K562 (cell line): Measurements from ENCODE around the gene CALML3. TPM values are rescaled to one million over a fixed set of nuclear protein-coding genes. Genes with fewer than 3 reads are reported as not detected.

Source experiments
- ATAC-seq: fragments of 200-7000 bp; cut with Tn5 transposase; 3 replicates; pipeline ENCODE4 v1.9.1; 2020; ENCODE audit warnings: moderate library complexity
- BruUV-seq: library from RNA; stranded (reverse); fragments of 400-500 nt; replicated peaks from 2 replicates; lab custom pipeline; 2021; lab: Mats Ljungman, UMichigan
- CTCF ChIA-PET: fragments of 300-600 bp; formaldehyde crosslinking; extraction: SDS; loops from one replicate; lab custom pipeline; 2021; ENCODE audit warnings: low intra/inter-chr PET ratio; lab: Yijun Ruan, JAX
- POLR2A ChIA-PET: fragments of 300-600, 350-650 bp; sonication (Branson Sonifier 250); formaldehyde crosslinking; extraction: SDS; loops from one replicate; lab custom pipeline; 2021; ENCODE audit warnings: antibody characterized with exemption, inconsistent platforms; lab: Yijun Ruan, JAX
- DNase-seq, 4 experiments: peaks; one replicate each; pipeline versions ENCODE4 v3.0.0 to v3.0.0-alpha.2; 2011 to 2018; ENCODE audit warnings: low spot score in 3 of 4, mixed read lengths in 3 of 4; ENCODE audit errors: extremely low read depth in 1 of 4
- FAIRE-seq: peaks from 2 replicates; lab custom pipeline; 2011; peaks lifted over from hg19 to GRCh38; lab: Jason Lieb, UNC
- H2AFZ ChIP-seq: 2 replicates; pipeline ENCODE4 v1.6.0; 2011; ENCODE audit warnings: low read depth, low read length, control low read depth, inconsistent platforms
- H3K27ac ChIP-seq: fragments of 200-600 bp; 3 replicates; pipeline ENCODE4 v1.8.0; 2011; ENCODE audit warnings: low read depth, mild to moderate bottlenecking, control low read depth, inconsistent platforms, low read length, moderate library complexity, mixed read lengths; ENCODE audit errors: extremely low read depth
- H3K27me3 ChIP-seq, 2 experiments: fragments of 300-600 bp in 1 of 2; 2 replicates in 1 of 2; 3 replicates in 1 of 2; pipeline versions ENCODE4 v1.6.0 to v1.8.0; 2011; ENCODE audit warnings: inconsistent platforms in 2 of 2, low read length in 2 of 2, mild to moderate bottlenecking in 1 of 2, mixed read lengths in 1 of 2, moderate library complexity in 1 of 2; ENCODE audit not compliant: control insufficient read depth in 2 of 2, insufficient read depth in 2 of 2
- H3K36me3 ChIP-seq: fragments of 300-600 bp; 3 replicates; pipeline ENCODE4 v1.8.0; 2011; ENCODE audit warnings: mild to moderate bottlenecking, low read length, inconsistent platforms; ENCODE audit not compliant: control insufficient read depth, insufficient read depth
- H3K4me1 ChIP-seq, 2 experiments: fragments of 200-600 bp in 1 of 2; replicated peaks in 1 of 2; 2 replicates in 1 of 2; 3 replicates in 1 of 2; pipeline versions ENCODE4 v1.5.1 to v1.8.0; 2011; ENCODE audit warnings: inconsistent platforms in 2 of 2, low read length in 2 of 2, mild to moderate bottlenecking in 1 of 2, mixed read lengths in 1 of 2, moderate library complexity in 1 of 2; ENCODE audit not compliant: control insufficient read depth in 2 of 2, insufficient read depth in 2 of 2
- H3K4me2 ChIP-seq: 2 replicates; pipeline ENCODE4 v1.6.1; 2011; ENCODE audit warnings: low read length, control low read depth, inconsistent platforms, mixed read lengths; ENCODE audit not compliant: insufficient read depth
- H3K4me3 ChIP-seq: fragments of 200-600 bp; sonication (generic), shearing (Covaris generic); 2 replicates; pipeline ENCODE4 v1.5.1; 2016; ENCODE audit warnings: control low read depth, inconsistent platforms
- H3K79me2 ChIP-seq: fragments of 200-600 bp; 3 replicates; pipeline ENCODE4 v1.8.0; 2011; ENCODE audit warnings: low read length, inconsistent platforms; ENCODE audit not compliant: control insufficient read depth, insufficient read depth
- H3K9ac ChIP-seq, 2 experiments: 2 replicates each; pipeline versions ENCODE4 v1.6.0 to v1.6.1; 2011; ENCODE audit warnings: low read depth in 2 of 2, low read length in 2 of 2, control low read depth in 1 of 2, inconsistent platforms in 1 of 2, mild to moderate bottlenecking in 1 of 2, mixed read lengths in 1 of 2; ENCODE audit not compliant: insufficient read depth in 1 of 2
- H3K9me1 ChIP-seq: one replicate; pipeline ENCODE4 v1.6.0; 2011; ENCODE audit warnings: inconsistent platforms, mild to moderate bottlenecking, low read length, moderate library complexity; ENCODE audit not compliant: control insufficient read depth, insufficient read depth
- H3K9me3 ChIP-seq: replicated peaks from 2 replicates; pipeline ENCODE4 v1.5.1; 2011; ENCODE audit warnings: low read depth, low read length, inconsistent platforms; ENCODE audit not compliant: control insufficient read depth, insufficient read depth
- H4K20me1 ChIP-seq: replicated peaks from 2 replicates; pipeline ENCODE4 v1.6.1; 2011; ENCODE audit warnings: low read length, inconsistent platforms, mixed read lengths; ENCODE audit not compliant: control insufficient read depth, insufficient read depth
- CCNT2 ChIP-seq: IDR thresholded peaks from 2 replicates; pipeline ENCODE4 v1.6.1; 2011; ENCODE audit warnings: borderline replicate concordance, low read depth, mild to moderate bottlenecking, moderate library complexity, mixed read lengths, low read length; ENCODE audit not compliant: insufficient read length; ENCODE audit errors: extremely low read depth
- FOSL1 ChIP-seq: fragments of 200-800 bp; sonication (Bioruptor generic); conservative IDR thresholded peaks from 2 replicates; pipeline ENCODE4 v1.6.1; 2016; ENCODE audit warnings: missing genetic modification characterization, missing compliant biosample characterization
- FOXM1 ChIP-seq, 2 experiments: fragments of 450-650 bp in 1 of 2; sonication (generic) in 1 of 2; formaldehyde crosslinking in 1 of 2; IDR thresholded peaks; 2 replicates each; pipeline versions ENCODE4 v1.6.1 to v1.9.0; 2017 to 2022; ENCODE audit warnings: low read depth in 2 of 2, mild to moderate bottlenecking in 2 of 2, missing genetic modification reagents in 1 of 2, moderate library complexity in 1 of 2
- LEF1 ChIP-seq: fragments of 450-650 bp; IDR thresholded peaks from 2 replicates; pipeline ENCODE4 v1.6.1; 2016; ENCODE audit warnings: mild to moderate bottlenecking
- PURB ChIP-seq: sonication (generic); formaldehyde crosslinking; IDR thresholded peaks from 2 replicates; pipeline ENCODE4 v1.9.0; 2021; ENCODE audit warnings: low read depth, mild to moderate bottlenecking, missing genetic modification reagents
- RB1 ChIP-seq: fragments of 450-650 bp; IDR thresholded peaks from 2 replicates; pipeline ENCODE4 v1.6.1; 2017; ENCODE audit warnings: low read depth, mild to moderate bottlenecking
- SMARCE1 ChIP-seq: fragments of 450-650 bp; IDR thresholded peaks from 2 replicates; pipeline ENCODE4 v1.7.1; 2016; ENCODE audit warnings: mild to moderate bottlenecking
- SOX6 ChIP-seq: fragments of 450-650 bp; IDR thresholded peaks from 2 replicates; pipeline ENCODE4 v1.6.1; 2014; ENCODE audit warnings: mild to moderate bottlenecking
- SUPT5H ChIP-seq: fragments of 450-650 bp; IDR thresholded peaks from 2 replicates; pipeline ENCODE4 v1.6.1; 2016
- TAL1 ChIP-seq: fragments of 450-650 bp; IDR thresholded peaks from 2 replicates; pipeline ENCODE4 v1.6.1; 2016; ENCODE audit warnings: mild to moderate bottlenecking
- WGBS: fragments of 100-300 bp; shearing (Covaris generic); methylation state at CpG from one replicate; pipeline ENCODE4 v1.1.6; 2016; ENCODE audit warnings: low coverage, mixed read lengths; ENCODE audit not compliant: insufficient coverage; ENCODE audit errors: missing lambda C conversion rate; 5-methylcytosine and 5-hydroxymethylcytosine counted together
- in situ Hi-C: fragments of 300-500 bp; cut with MboI; formaldehyde crosslinking; loops from 4 replicates; pipeline ENCODE4 v1.15.0; 2018; ENCODE audit warnings: inconsistent platforms, mixed read lengths
- intact Hi-C: fragments of 100-400 bp; cut with micrococcal nuclease; formaldehyde crosslinking; loops from 2 replicates; pipeline ENCODE4 v1.14.2; 2022
- polyA plus RNA-seq, 8 experiments: library from polyadenylated mRNA; depleted of rRNA in 4 of 8; stranded (reverse) in 5 of 8; unstranded in 3 of 8; fragments of >200 nt; fragmentation: Nextera tagmentation in 2 of 8; fragmentation: Illumina TruSeq in 1 of 8; extraction: Ambion mirVana in 2 of 8; extraction: Trizol in 1 of 8; gene quantifications; 2 replicates each; pipeline versions ENCODE4 v1.2.1 to v1.2.3, GENCODE V29; 2011 to 2014; ENCODE audit warnings: inconsistent platforms in 1 of 8, missing spikeins in 1 of 8
- total RNA-seq, 7 experiments: library from RNA; depleted of rRNA in 6 of 7; stranded (reverse); fragments of >200 nt in 6 of 7; fragmentation: Illumina TruSeq in 2 of 7; extraction: Trizol in 2 of 7; gene quantifications; 2 replicates each; pipeline versions ENCODE4 v1.2.1 to v1.2.3, GENCODE V29; 2011 to 2021; ENCODE audit warnings: low replicate concordance in 1 of 7
- TF ChIP-seq, protein P1 (sequence below): IDR thresholded peaks from 3 replicates; pipeline ENCODE4 v1.6.1; 2011; ENCODE audit warnings: borderline replicate concordance, mild to moderate bottlenecking, moderate library complexity; ENCODE audit not compliant: insufficient read length; ENCODE audit errors: extremely low read depth

Gene CALML3
- total and polyA plus RNA-seq, 9 of the 15 experiments (the other 6 are each of a cell fraction or from before 2014, with no cell fraction given): not detected

DNA sequence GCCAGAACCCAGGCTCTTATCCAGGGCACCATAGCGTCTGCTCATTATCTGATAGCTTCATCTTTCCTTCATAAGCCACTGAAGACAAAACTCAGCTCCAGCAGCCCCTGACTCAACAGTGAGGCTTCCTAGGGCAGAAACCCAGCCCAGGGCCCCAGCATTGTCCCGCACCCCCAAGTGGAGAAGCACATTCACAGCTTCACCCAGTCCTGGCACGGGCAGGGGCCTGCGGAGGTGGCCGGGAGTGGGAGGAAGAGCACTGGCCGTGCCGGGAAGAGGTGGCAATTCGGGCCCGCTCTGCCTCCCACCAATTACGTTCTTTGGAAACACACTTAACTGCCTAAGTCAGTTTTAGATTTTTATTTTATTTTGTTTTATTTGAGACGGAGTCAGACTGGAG lies 15.1 kb upstream of the CALML3 start:
- intact Hi-C loops (no loop called here), in situ Hi-C loops (no loop called here)
- Histone ChIP-seq H2AFZ (no peak overlapping the region), H3K9ac (peak overlapping the region in 1 of 2 experiments; percentile 68; a peak in 1 of 4 replicates), H3K4me3 (no peak overlapping the region), H3K4me1 (peaks cover 22 to 40% of the 10 kb centered on the region in 2 experiments), H3K9me3 (no peaks in the 10 kb centered on the region), H3K4me2 (no peak overlapping the region), H3K36me3 (no peaks in the 10 kb centered on the region), H3K79me2 (no peaks in the 10 kb centered on the region), H3K27ac (no peak overlapping the region), H3K9me1 (no peaks in the 10 kb centered on the region), H4K20me1 (no peaks in the 10 kb centered on the region; the same call in 1 of the 2 replicates), H3K27me3 (peaks cover 0 to under 1% of the 10 kb centered on the region in 2 experiments; a peak in 1 of 5 replicates)
- TF ChIP-seq CCNT2 (no peak), SUPT5H (no peak), FOXM1 (IDR thresholded peaks at IDR 0.05; ENCODE audit: low read depth) (no peak), FOXM1 (CRISPR knock-in tag; IDR thresholded peaks at IDR 0.05; ENCODE audit: low read depth) (no peak)
- 76% methylated on average over 10 of the region's 11 CpGs for WGBS
- ChIA-PET CTCF (no interaction called here), POLR2A (interaction anchor here (1.2 kb wide), 1 partner anchor 48 kb away, joined by 3 read pairs; no protein-coding TSS in a partner anchor)
- ATAC-seq (no peak), FAIRE-seq (no peak), DNase-seq (no peak)
- no TSS peak for BruUV-seq

DNA sequence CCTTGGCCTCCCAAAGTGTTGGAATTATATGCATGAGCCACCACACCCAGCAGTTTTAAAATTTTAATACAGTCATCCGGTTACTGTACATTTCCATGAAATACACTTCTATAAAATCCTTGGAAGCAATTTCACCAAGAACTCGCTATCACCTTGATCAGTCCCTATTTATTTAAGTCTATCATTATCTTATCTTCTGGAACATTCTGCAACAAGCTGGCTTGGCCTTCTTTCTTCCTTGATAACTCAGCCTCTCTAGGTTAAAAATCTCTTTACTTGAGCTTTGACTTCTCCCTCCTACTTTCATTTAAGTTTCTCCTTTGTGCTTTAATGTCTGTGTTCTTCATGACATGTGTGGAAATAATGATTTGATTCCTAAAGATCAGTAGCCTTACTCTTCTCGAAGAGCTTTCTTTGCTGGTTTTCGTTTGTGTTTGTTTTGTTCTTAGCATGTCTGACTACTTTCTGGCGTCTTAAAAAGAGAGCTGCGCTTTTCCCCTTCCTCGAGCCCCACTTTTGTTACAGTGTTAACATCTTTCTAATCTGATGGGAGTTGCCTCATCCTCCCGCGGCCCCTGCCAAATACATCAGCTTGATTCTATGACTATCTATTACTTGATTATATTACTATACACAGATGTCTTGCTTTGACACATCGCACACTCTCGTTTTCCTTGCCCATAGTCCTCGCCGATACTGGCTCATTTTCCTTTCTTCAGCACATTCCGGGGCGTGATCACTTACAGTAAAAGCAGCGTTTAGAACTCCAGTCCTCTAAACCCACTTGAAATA lies 14.3 kb upstream of the CALML3 start:
- no peak overlapping the region for H3K27ac ChIP-seq
- FAIRE-seq (peak; percentile 64), ATAC-seq (no peak), DNase-seq (no peak)
- H3K4me3 ChIP-seq: no peak overlapping the region
- in situ Hi-C loops (no loop called here), intact Hi-C loops (no loop called here)
- no peaks in the 10 kb centered on the region for H3K27me3 ChIP-seq
- H3K9me1 ChIP-seq: no peaks in the 10 kb centered on the region
- POLR2A ChIA-PET: interaction anchor here (0.6 to 1.0 kb wide), 6 partner anchors 9 to 64 kb away, joined by 3 read pairs; no protein-coding TSS in a partner anchor
- no peaks in the 10 kb centered on the region for H4K20me1 ChIP-seq
- no peak overlapping the region for H3K9ac ChIP-seq
- no peaks in the 10 kb centered on the region for H3K9me3 ChIP-seq
- no peaks in the 10 kb centered on the region for H3K79me2 ChIP-seq
- CTCF ChIA-PET: interaction anchor here (0.7 kb wide), 1 partner anchor 571 kb away, joined by 3 read pairs; no protein-coding TSS in a partner anchor
- H2AFZ ChIP-seq: no peak overlapping the region
- no peaks in the 10 kb centered on the region for H3K36me3 ChIP-seq
- 37% methylated on average over 16 of the region's 16 CpGs for WGBS
- peaks cover 22 to 40% of the 10 kb centered on the region in 2 experiments for H3K4me1 ChIP-seq
- no TSS peak for BruUV-seq
- no peak overlapping the region for H3K4me2 ChIP-seq
- TF ChIP-seq LEF1 (peak; percentile 12; the same call in 1 of the 2 replicates), SMARCE1 (0 out of 2 replicates have a peak, but pooled peaks have one; percentile 42), RB1 (no peak), FOSL1 (peak; percentile 45; the same call in 1 of the 2 replicates), TAL1 (peak; percentile 66), FOXM1 (IDR thresholded peaks at IDR 0.05; ENCODE audit: low read depth) (peak; percentile 51; the same call in 1 of the 2 replicates), FOXM1 (CRISPR knock-in tag; IDR thresholded peaks at IDR 0.05; ENCODE audit: low read depth) (no peak), PURB (CRISPR knock-in tag) (no peak), SOX6 (peak; percentile 63; the same call in 1 of the 2 replicates)
- TF ChIP-seq, protein P1, sequence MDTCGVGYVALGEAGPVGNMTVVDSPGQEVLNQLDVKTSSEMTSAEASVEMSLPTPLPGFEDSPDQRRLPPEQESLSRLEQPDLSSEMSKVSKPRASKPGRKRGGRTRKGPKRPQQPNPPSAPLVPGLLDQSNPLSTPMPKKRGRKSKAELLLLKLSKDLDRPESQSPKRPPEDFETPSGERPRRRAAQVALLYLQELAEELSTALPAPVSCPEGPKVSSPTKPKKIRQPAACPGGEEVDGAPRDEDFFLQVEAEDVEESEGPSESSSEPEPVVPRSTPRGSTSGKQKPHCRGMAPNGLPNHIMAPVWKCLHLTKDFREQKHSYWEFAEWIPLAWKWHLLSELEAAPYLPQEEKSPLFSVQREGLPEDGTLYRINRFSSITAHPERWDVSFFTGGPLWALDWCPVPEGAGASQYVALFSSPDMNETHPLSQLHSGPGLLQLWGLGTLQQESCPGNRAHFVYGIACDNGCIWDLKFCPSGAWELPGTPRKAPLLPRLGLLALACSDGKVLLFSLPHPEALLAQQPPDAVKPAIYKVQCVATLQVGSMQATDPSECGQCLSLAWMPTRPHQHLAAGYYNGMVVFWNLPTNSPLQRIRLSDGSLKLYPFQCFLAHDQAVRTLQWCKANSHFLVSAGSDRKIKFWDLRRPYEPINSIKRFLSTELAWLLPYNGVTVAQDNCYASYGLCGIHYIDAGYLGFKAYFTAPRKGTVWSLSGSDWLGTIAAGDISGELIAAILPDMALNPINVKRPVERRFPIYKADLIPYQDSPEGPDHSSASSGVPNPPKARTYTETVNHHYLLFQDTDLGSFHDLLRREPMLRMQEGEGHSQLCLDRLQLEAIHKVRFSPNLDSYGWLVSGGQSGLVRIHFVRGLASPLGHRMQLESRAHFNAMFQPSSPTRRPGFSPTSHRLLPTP: peak; percentile 22
